Measurements from ENCODE around the gene SLC44A3. TPM values are rescaled to one million over a fixed set of nuclear protein-coding genes. Genes with fewer than 3 reads are reported as not detected.

Gene SLC44A3
- total and polyA plus RNA-seq, 4 donors = 9.3 to 31.8 (median 11.6) TPM

- Histone ChIP-seq H3K36me3 (ENCODE audit: control insufficient read depth in 4 of 4, insufficient read depth in 4 of 4, low read length in 4 of 4) (no peaks in the 10 kb centered on the region), H3K4me1 (ENCODE audit: control insufficient read depth in 5 of 5, insufficient read depth in 5 of 5, low read length in 5 of 5) (peaks cover 0 to 12% (median 7%) of the 10 kb centered on the region in 5 donors), H3K9me3 (ENCODE audit: control insufficient read depth in 4 of 4, insufficient read depth in 3 of 4, low read length in 3 of 4) (peaks cover 0 to 7% (median 0%) of the 10 kb centered on the region in 4 donors), H3K27ac (ENCODE audit: low read depth in 1 of 2, low read length in 1 of 2) (peak overlapping the region in 1 of 2 donors; percentile 79), H3K27me3 (ENCODE audit: control insufficient read depth in 3 of 3, insufficient read depth in 3 of 3, low read length in 2 of 3) (no peaks in the 10 kb centered on the region), H3K4me3 (no peak overlapping the region), H3K9ac (ENCODE audit: insufficient read depth in 1 of 2, low read length in 2 of 2) (no peak overlapping the region)
- DNase-seq (no peak), ATAC-seq (ENCODE audit: insufficient read depth, low FRiP score) (no peak)
- WGBS, 2 donors = 67 to 74% methylated on average over 6 of the region's 6 CpGs
- TF ChIP-seq CTCF (IDR thresholded peaks at IDR 0.05; ENCODE audit: control extremely low read depth, extremely low read depth) = no peak
Observed at GRCh38 chr1:94773296-94773809, 46.8 kb upstream of the SLC44A3 start.

GRCh38 chr1:94773931-94774422 lies 46.2 kb upstream of the SLC44A3 start:
- H3K9me3 ChIP-seq (ENCODE audit: control insufficient read depth in 4 of 4, insufficient read depth in 3 of 4, low read length in 3 of 4) = peaks cover 0 to 7% (median 0%) of the 10 kb centered on the region in 4 donors
- TF ChIP-seq CTCF (IDR thresholded peaks at IDR 0.05; ENCODE audit: control extremely low read depth, extremely low read depth) = no peak
- 68 to 84% methylated on average over 8 of the region's 8 CpGs for WGBS, 2 donors
- no peak for ATAC-seq (ENCODE audit: insufficient read depth, low FRiP score)
- H3K36me3 ChIP-seq (ENCODE audit: control insufficient read depth in 4 of 4, insufficient read depth in 4 of 4, low read length in 4 of 4) = no peaks in the 10 kb centered on the region
- H3K4me1 ChIP-seq (ENCODE audit: control insufficient read depth in 5 of 5, insufficient read depth in 5 of 5, low read length in 5 of 5) = peaks cover 0 to 12% (median 7%) of the 10 kb centered on the region in 5 donors
- peak overlapping the region in 1 of 2 donors; percentile 79 for H3K27ac ChIP-seq (ENCODE audit: low read depth in 1 of 2, low read length in 1 of 2)
- no peak for DNase-seq
- no peak overlapping the region for H3K9ac ChIP-seq (ENCODE audit: insufficient read depth in 1 of 2, low read length in 2 of 2)
- H3K27me3 ChIP-seq (ENCODE audit: control insufficient read depth in 3 of 3, insufficient read depth in 3 of 3, low read length in 2 of 3) = no peaks in the 10 kb centered on the region
- H3K4me3 ChIP-seq = no peak overlapping the region

GRCh38 chr1:94776474-94776873 lies 43.7 kb upstream of the SLC44A3 start:
- Histone ChIP-seq H3K4me3 (no peak overlapping the region), H3K27me3 (ENCODE audit: control insufficient read depth in 3 of 3, insufficient read depth in 3 of 3, low read length in 2 of 3) (no peaks in the 10 kb centered on the region), H3K36me3 (ENCODE audit: control insufficient read depth in 4 of 4, insufficient read depth in 4 of 4, low read length in 4 of 4) (no peaks in the 10 kb centered on the region), H3K9me3 (ENCODE audit: control insufficient read depth in 4 of 4, insufficient read depth in 3 of 4, low read length in 3 of 4) (peaks cover 0 to 7% (median 0%) of the 10 kb centered on the region in 4 donors), H3K4me1 (ENCODE audit: control insufficient read depth in 5 of 5, insufficient read depth in 5 of 5, low read length in 5 of 5) (peaks cover 0 to 11% (median 7%) of the 10 kb centered on the region in 5 donors), H3K27ac (ENCODE audit: low read depth in 1 of 2, low read length in 1 of 2) (no peak overlapping the region), H3K9ac (ENCODE audit: insufficient read depth in 1 of 2, low read length in 2 of 2) (no peak overlapping the region)
- ATAC-seq (ENCODE audit: insufficient read depth, low FRiP score) (no peak), DNase-seq (no peak)
- no peak for TF ChIP-seq CTCF (IDR thresholded peaks at IDR 0.05; ENCODE audit: control extremely low read depth, extremely low read depth)
- 96 to 100% methylated on average over 1 of the region's 1 CpG for WGBS, 2 donors

- Histone ChIP-seq H3K36me3 (ENCODE audit: control insufficient read depth in 4 of 4, insufficient read depth in 4 of 4, low read length in 4 of 4) (no peaks in the 10 kb centered on the region), H3K4me3 (no peak overlapping the region), H3K9ac (ENCODE audit: insufficient read depth in 1 of 2, low read length in 2 of 2) (no peak overlapping the region), H3K27me3 (ENCODE audit: control insufficient read depth in 3 of 3, insufficient read depth in 3 of 3, low read length in 2 of 3) (no peaks in the 10 kb centered on the region), H3K9me3 (ENCODE audit: control insufficient read depth in 4 of 4, insufficient read depth in 3 of 4, low read length in 3 of 4) (peaks cover 0 to 7% (median 0%) of the 10 kb centered on the region in 4 donors), H3K27ac (ENCODE audit: low read depth in 1 of 2, low read length in 1 of 2) (no peak overlapping the region), H3K4me1 (ENCODE audit: control insufficient read depth in 5 of 5, insufficient read depth in 5 of 5, low read length in 5 of 5) (peaks cover 0 to 10% (median 7%) of the 10 kb centered on the region in 5 donors)
- DNase-seq = no peak
- no peak for ATAC-seq (ENCODE audit: insufficient read depth, low FRiP score)
- no peak for TF ChIP-seq CTCF (IDR thresholded peaks at IDR 0.05; ENCODE audit: control extremely low read depth, extremely low read depth)
Observed at GRCh38 chr1:94777281-94777680, 42.9 kb upstream of the SLC44A3 start.
